BLaER1 treated with 17β-estradiol and CSF1 and Interleukin-3, amounts not matched to agents 10 nM and 100 nM (cell line): Measurements from ENCODE around the gene NEBL.
"Not testable (repeated sequence)": the region's sequence is repeated elsewhere in the genome, so short reads cannot be mapped to it uniquely, and the experiment has no call there.

Source experiments
- H3K27ac ChIP-seq, 11 experiments: shearing (Covaris generic); formaldehyde crosslinking; 2 replicates each; pipeline ENCODE4 v1.8.1; 2022
- H3K27me3 ChIP-seq, 11 experiments: shearing (Covaris generic); formaldehyde crosslinking; 2 replicates each; pipeline ENCODE4 v1.8.1; 2022
- H3K36me3 ChIP-seq, 11 experiments: shearing (Covaris generic); formaldehyde crosslinking; 2 replicates each; pipeline ENCODE4 v1.8.1; 2022
- H3K4me1 ChIP-seq, 10 experiments: shearing (Covaris generic); formaldehyde crosslinking; 2 replicates each; pipeline ENCODE4 v1.8.1; 2022
- H3K4me2 ChIP-seq, 11 experiments: shearing (Covaris generic); formaldehyde crosslinking; 2 replicates each; pipeline ENCODE4 v1.8.1; 2022
- H3K4me3 ChIP-seq, 10 experiments: shearing (Covaris generic); formaldehyde crosslinking; 2 replicates each; pipeline ENCODE4 v1.8.1; 2022
- H3K9ac ChIP-seq, 11 experiments: shearing (Covaris generic); formaldehyde crosslinking; 2 replicates each; pipeline ENCODE4 v1.8.1; 2022
- H3K9me3 ChIP-seq, 11 experiments: shearing (Covaris generic); formaldehyde crosslinking; replicated peaks in 1 of 11; 2 replicates each; pipeline ENCODE4 v1.8.1; 2022
- H4K20me1 ChIP-seq, 11 experiments: shearing (Covaris generic); formaldehyde crosslinking; 2 replicates each; pipeline ENCODE4 v1.8.1; 2022
- Cebpa-rat ChIP-seq, 11 experiments: shearing (Covaris generic); IDR thresholded peaks; 2 replicates each; pipeline ENCODE4 v1.8.1; 2022

NEBL gene, protein sequence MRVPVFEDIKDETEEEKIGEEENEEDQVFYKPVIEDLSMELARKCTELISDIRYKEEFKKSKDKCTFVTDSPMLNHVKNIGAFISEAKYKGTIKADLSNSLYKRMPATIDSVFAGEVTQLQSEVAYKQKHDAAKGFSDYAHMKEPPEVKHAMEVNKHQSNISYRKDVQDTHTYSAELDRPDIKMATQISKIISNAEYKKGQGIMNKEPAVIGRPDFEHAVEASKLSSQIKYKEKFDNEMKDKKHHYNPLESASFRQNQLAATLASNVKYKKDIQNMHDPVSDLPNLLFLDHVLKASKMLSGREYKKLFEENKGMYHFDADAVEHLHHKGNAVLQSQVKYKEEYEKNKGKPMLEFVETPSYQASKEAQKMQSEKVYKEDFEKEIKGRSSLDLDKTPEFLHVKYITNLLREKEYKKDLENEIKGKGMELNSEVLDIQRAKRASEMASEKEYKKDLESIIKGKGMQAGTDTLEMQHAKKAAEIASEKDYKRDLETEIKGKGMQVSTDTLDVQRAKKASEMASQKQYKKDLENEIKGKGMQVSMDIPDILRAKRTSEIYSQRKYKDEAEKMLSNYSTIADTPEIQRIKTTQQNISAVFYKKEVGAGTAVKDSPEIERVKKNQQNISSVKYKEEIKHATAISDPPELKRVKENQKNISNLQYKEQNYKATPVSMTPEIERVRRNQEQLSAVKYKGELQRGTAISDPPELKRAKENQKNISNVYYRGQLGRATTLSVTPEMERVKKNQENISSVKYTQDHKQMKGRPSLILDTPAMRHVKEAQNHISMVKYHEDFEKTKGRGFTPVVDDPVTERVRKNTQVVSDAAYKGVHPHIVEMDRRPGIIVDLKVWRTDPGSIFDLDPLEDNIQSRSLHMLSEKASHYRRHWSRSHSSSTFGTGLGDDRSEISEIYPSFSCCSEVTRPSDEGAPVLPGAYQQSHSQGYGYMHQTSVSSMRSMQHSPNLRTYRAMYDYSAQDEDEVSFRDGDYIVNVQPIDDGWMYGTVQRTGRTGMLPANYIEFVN

DNA sequence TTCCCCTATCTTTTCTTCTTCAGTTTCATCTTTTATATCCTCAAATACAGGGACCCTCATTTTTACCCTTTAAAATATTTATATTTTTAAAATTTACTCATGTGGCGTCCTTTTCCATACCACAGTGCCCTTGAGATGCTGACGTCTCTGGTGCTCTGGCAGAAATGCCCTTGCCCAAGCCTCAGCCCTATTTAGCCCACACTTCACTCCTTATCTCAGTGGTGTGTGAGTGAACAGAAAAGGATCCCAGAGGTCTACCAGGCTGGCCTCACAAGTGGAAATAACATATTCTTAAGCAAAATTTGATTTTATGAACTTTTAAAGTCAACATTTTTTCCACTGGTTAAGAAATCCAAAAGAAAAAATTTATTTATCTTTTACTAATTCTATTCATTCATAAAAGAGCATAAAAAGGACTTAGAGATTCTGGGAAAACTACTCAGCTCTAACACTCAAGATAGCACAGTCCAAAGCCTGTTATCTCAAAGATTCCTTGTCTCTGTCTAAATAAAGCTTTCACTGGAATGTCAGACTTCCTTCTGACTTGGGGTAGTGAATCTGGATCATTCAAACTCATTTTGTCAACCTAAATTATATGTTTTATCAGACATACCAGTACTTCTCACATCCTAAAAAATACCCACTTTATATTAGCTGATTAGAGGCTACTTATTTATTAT is at the start of gene NEBL:
Gene NEBL, minus strand, starts transcription at position 166 of the 680 bp plus-strand sequence. Its CDS starts 106 bp downstream, at position 60.
- H3K9me3 ChIP-seq, result no peaks in the 10 kb centered on the region
- no peak within 1 kb of the TSS for H3K27ac ChIP-seq
- TF ChIP-seq Cebpa-rat (IDR thresholded peaks at IDR 0.05), result no peak
- no peaks in the 10 kb centered on the region for H3K4me1 ChIP-seq
- H3K36me3 ChIP-seq, result no peaks in the 10 kb centered on the region
- H3K4me2 ChIP-seq, result no peak within 1 kb of the TSS
- no peaks in the 10 kb centered on the region for H3K27me3 ChIP-seq
- no peaks in the 10 kb centered on the region for H4K20me1 ChIP-seq
- H3K4me3 ChIP-seq, result no peak within 1 kb of the TSS
- no peak within 1 kb of the TSS for H3K9ac ChIP-seq

DNA sequence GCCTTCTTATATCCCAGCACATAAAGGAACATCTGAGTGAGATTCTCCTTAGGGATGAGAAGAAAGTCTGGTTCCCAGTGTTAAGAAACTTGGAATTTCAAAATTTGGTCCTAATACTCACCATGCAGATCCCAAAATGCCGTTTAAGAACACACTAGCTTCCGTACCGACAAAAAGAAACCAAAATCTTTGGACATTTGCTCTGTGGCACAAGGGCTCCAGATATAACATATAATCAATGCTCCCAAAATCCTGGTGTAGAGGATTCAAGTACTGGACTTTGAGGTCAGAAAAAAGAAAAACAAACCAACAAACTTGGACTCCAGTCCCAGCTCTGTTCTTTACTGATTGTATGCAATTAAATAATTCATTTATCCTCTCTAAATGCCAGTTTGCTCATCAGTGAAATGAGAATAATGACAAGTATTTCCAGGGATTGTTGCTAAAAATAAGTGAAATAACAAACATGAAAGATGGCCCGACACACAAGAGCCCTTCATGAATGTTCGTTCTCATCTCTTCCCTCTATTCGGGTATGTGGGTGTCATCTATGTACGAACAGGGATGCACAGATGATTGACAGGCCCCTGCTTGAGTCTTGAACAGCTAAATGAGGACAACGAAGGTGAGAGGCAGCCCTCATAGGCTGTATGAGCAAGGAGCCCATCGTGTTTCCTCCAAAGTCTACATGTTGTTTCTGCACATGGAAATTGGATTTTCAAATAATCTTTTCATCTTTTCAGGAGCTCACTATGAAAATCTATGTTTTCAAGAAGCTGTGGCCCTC is 48.6 kb upstream of the NEBL start:
- no peak overlapping the region for H3K4me3 ChIP-seq
- no peaks in the 10 kb centered on the region for H3K36me3 ChIP-seq
- TF ChIP-seq Cebpa-rat (IDR thresholded peaks at IDR 0.05), result no peak
- no peaks in the 10 kb centered on the region for H3K9me3 ChIP-seq
- no peak overlapping the region for H3K9ac ChIP-seq
- no peaks in the 10 kb centered on the region for H3K27me3 ChIP-seq
- H3K4me1 ChIP-seq, result peaks cover 0 to 14% (median 4%) of the 10 kb centered on the region in 10 experiments; a peak in 10 of 20 replicates
- H4K20me1 ChIP-seq, result no peaks in the 10 kb centered on the region
- no peak overlapping the region for H3K4me2 ChIP-seq
- H3K27ac ChIP-seq, result no peak overlapping the region

DNA sequence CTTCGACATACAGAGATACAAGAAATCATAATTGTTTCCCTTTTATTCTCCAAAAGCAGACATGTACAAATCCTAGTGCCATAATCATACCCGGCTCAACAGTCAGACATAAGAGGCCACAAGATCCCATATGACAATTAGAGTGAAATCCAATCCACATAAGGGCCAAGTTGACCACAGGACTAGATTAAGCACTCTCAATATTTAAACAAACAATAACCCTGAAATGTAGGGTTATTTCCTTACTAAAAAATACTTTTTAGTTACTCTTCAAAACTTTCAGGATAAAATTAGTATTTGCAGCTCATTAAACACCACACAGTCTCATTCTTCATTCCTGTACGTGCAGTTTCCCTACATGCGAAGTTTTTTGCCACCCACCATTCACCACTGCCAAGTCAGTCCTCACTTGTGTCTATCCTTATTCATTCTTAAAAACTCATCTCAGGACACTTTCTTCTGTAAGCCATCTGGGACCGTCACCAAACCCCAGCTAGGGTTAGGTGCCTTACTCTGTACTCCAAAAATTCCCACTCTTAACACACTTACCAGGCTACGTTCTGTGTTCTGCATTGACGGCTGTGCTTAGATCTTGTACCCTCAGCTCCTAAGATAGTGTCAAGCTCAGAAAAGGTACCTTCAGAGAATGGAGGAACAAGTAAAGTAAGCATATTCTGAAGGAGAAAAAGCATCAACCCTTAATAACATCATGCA is 47.8 kb upstream of the NEBL start:
- H3K4me1 ChIP-seq, result peaks cover 0 to 14% (median 4%) of the 10 kb centered on the region in 10 experiments; a peak in 10 of 20 replicates
- no peak overlapping the region for H3K4me2 ChIP-seq
- no peak overlapping the region for H3K9ac ChIP-seq
- no peaks in the 10 kb centered on the region for H3K36me3 ChIP-seq
- no peak overlapping the region for H3K27ac ChIP-seq
- no peak overlapping the region for H3K4me3 ChIP-seq
- H3K27me3 ChIP-seq, result no peaks in the 10 kb centered on the region
- H3K9me3 ChIP-seq, result no peaks in the 10 kb centered on the region
- no peaks in the 10 kb centered on the region for H4K20me1 ChIP-seq
- no peak for TF ChIP-seq Cebpa-rat (IDR thresholded peaks at IDR 0.05)

DNA sequence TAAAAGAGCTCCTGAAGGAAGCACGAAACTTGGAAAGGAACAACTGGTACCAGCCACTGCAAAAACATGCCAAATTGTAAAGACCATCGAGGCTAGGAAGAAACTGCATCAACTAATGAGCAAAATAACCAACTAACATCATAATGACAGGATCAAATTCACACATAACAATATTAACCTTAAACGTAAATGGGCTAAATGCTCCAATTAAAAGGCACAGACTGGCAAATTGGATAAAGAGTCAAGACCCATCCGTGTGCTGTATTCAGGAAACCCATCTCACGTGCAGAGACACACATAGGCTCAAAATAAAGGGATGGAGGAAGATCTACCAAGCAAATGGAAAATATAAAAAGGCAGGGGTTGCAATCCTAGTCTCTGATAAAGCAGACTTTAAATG is 42.3 kb upstream of the NEBL start:
- not testable (repeated sequence) for H3K9ac ChIP-seq, H4K20me1 ChIP-seq, H3K27me3 ChIP-seq, H3K27ac ChIP-seq, H3K36me3 ChIP-seq, H3K4me3 ChIP-seq, H3K4me2 ChIP-seq, H3K4me1 ChIP-seq
- H3K9me3 ChIP-seq, result peaks cover 6 to 20% (median 15%) of the 10 kb centered on the region in 11 experiments; a peak in 18 of 22 replicates

DNA sequence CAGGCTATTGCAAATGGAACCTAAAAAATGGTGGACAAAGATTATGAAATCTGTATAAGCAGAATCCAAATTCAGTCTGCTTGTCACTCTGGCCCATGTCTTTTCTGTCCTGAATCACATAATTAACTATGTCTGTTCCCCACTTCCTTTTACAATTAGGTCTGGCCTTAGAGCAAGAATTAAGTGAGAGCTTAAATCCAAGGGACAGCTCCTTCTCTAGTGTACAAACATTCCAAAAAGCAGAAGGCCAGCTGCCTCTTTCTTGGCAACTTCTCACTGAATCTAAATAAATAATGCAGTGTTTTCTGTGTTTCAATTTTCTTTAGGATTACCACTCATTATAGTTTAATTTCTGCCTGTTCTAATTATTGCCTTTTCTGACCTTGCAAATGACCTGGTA is 39.3 kb upstream of the NEBL start:
- Histone ChIP-seq H3K4me1 (no peaks in the 10 kb centered on the region), H4K20me1 (no peaks in the 10 kb centered on the region), H3K4me2 (no peak overlapping the region), H3K4me3 (no peak overlapping the region), H3K27ac (no peak overlapping the region), H3K9me3 (peaks cover 6 to 20% (median 15%) of the 10 kb centered on the region in 11 experiments; a peak in 18 of 22 replicates), H3K36me3 (no peaks in the 10 kb centered on the region), H3K27me3 (no peaks in the 10 kb centered on the region), H3K9ac (no peak overlapping the region)
- TF ChIP-seq Cebpa-rat (IDR thresholded peaks at IDR 0.05), result no peak

DNA sequence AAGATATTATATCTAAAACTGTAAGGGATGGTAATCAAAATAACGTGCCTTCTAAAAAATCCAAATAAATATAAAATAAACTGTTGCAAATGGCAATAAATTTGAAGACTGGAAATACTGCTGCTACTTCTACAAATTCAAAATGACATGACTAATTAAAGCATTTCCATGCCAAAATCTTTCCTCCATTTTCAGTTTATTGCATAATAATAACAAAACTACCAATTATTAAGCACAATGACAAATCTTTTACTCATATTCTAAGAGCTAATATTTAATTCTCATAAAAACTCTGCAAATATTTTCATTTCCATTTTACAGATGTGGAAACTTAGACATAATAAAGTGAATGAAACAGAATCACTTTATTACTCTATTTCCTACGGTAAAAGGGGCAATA is 38.8 kb upstream of the NEBL start:
- H3K4me2 ChIP-seq, result no peak overlapping the region
- TF ChIP-seq Cebpa-rat (IDR thresholded peaks at IDR 0.05), result no peak
- H3K27ac ChIP-seq, result no peak overlapping the region
- peaks cover 6 to 20% (median 15%) of the 10 kb centered on the region in 11 experiments; a peak in 18 of 22 replicates for H3K9me3 ChIP-seq
- no peaks in the 10 kb centered on the region for H3K27me3 ChIP-seq
- no peaks in the 10 kb centered on the region for H3K4me1 ChIP-seq
- H3K4me3 ChIP-seq, result no peak overlapping the region
- no peak overlapping the region for H3K9ac ChIP-seq
- no peaks in the 10 kb centered on the region for H3K36me3 ChIP-seq
- H4K20me1 ChIP-seq, result no peaks in the 10 kb centered on the region

DNA sequence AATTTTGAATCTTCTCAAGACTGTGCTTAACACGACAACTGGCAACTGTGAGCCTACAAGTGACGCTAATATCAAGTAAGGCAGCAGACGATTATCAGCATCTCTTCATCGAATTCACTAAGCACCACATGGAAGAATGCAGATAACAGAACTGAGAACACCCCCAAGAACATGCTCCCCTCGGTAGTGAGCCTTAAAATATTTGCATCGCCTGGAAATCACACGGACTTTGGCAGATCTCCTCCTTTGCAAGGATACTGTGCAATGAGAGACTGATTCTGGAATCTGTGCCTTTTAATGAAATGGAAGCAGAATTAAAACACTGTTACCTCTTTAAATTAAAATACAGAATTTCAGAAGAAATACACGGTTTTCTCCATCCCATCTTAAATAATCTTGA is 38.2 kb upstream of the NEBL start:
- Histone ChIP-seq H3K27ac (no peak overlapping the region), H4K20me1 (no peaks in the 10 kb centered on the region), H3K9ac (no peak overlapping the region), H3K27me3 (no peaks in the 10 kb centered on the region), H3K36me3 (no peaks in the 10 kb centered on the region), H3K4me3 (no peak overlapping the region), H3K9me3 (peaks cover 6 to 20% (median 15%) of the 10 kb centered on the region in 11 experiments; a peak in 18 of 22 replicates), H3K4me1 (no peaks in the 10 kb centered on the region), H3K4me2 (no peak overlapping the region)
- no peak for TF ChIP-seq Cebpa-rat (IDR thresholded peaks at IDR 0.05)

DNA sequence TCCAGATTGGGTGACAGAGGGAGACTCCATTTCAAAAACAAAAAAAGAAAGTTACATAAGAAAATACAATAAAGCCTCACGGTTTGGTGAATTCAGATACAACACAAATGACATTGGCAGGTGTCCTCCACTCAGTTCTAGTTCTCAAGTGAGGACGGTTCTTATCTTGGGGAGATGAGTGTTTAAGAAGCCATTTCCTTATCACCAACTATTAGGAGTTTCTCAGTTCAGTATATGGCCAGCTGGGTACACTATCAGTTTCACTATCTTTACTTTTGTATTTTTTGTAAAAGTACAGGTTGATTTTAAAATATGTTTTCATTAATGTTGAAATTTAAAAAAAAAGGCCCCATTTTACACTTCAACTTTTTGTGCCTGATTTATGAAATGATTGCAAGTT is 36.6 kb upstream of the NEBL start:
- Histone ChIP-seq H3K36me3 (no peaks in the 10 kb centered on the region), H3K9me3 (peaks cover 6 to 19% (median 15%) of the 10 kb centered on the region in 11 experiments; a peak in 18 of 22 replicates), H3K9ac (no peak overlapping the region), H3K4me1 (no peaks in the 10 kb centered on the region), H3K27me3 (no peaks in the 10 kb centered on the region), H3K4me2 (no peak overlapping the region), H3K4me3 (no peak overlapping the region), H4K20me1 (no peaks in the 10 kb centered on the region), H3K27ac (no peak overlapping the region)
- TF ChIP-seq Cebpa-rat (IDR thresholded peaks at IDR 0.05), result no peak
